MCF 10A (cell line): ENCODE results near the gene ANO7. TPM values are rescaled to one million over a fixed set of nuclear protein-coding genes. Genes with fewer than 3 reads are reported as not detected.

Experiments
- BruUV-seq: library from RNA; stranded (reverse); fragments of 400-500 nt; replicated peaks from 2 replicates; lab custom pipeline; 2021; lab: Mats Ljungman, UMichigan
- CTCF ChIA-PET: fragments of 300-600 bp; sonication (Branson Sonifier 250); formaldehyde crosslinking; extraction: SDS; loops from one replicate; lab custom pipeline; 2021; ENCODE audit warnings: antibody characterized with exemption, inconsistent platforms; lab: Yijun Ruan, JAX
- POLR2A ChIA-PET: fragments of 300-600, 350-650 bp; sonication (Branson Sonifier 250); formaldehyde crosslinking; extraction: SDS; loops from one replicate; lab custom pipeline; 2020; ENCODE audit warnings: antibody characterized with exemption, inconsistent platforms; lab: Yijun Ruan, JAX
- DNase-seq: peaks from one replicate; pipeline ENCODE4 v3.0.0-alpha.2; 2018; ENCODE audit not compliant: unreplicated experiment
- H3K27ac Mint-ChIP-seq: one replicate; pipeline ENCODE4 v1.8.0; 2022; ENCODE audit warnings: mild to moderate bottlenecking, low read depth, mixed read lengths; ENCODE audit not compliant: unreplicated experiment
- H3K27me3 Mint-ChIP-seq: one replicate; pipeline ENCODE4 v1.8.0; 2022; ENCODE audit warnings: mixed read lengths; ENCODE audit not compliant: insufficient read depth, unreplicated experiment
- H3K36me3 Mint-ChIP-seq: one replicate; pipeline ENCODE4 v1.8.0; 2022; ENCODE audit warnings: mild to moderate bottlenecking, moderate library complexity, mixed read lengths; ENCODE audit not compliant: insufficient read depth, unreplicated experiment
- H3K4me1 Mint-ChIP-seq: one replicate; pipeline ENCODE4 v1.8.0; 2022; ENCODE audit warnings: mixed read lengths; ENCODE audit not compliant: insufficient read depth, unreplicated experiment
- H3K4me3 Mint-ChIP-seq: one replicate; pipeline ENCODE4 v1.8.0; 2022; ENCODE audit warnings: mild to moderate bottlenecking, moderate library complexity, mixed read lengths; ENCODE audit not compliant: unreplicated experiment
- H3K9me3 Mint-ChIP-seq: one replicate; pipeline ENCODE4 v1.8.0; 2022; ENCODE audit warnings: mixed read lengths; ENCODE audit not compliant: unreplicated experiment
- intact Hi-C: fragments of 100-400 bp; cut with micrococcal nuclease; formaldehyde crosslinking; loops from 2 replicates; pipeline ENCODE4 v1.14.1; 2022
- total RNA-seq: library from RNA; stranded (reverse); gene quantifications from 2 replicates; pipeline ENCODE4 v1.2.3, GENCODE V29; 2022
- TF ChIP-seq, protein P1 (sequence below): fragments of 200-600 bp; IDR thresholded peaks from one replicate; pipeline ENCODE4 v1.8.0; 2022; ENCODE audit warnings: antibody characterized with exemption, mild to moderate bottlenecking; ENCODE audit not compliant: unreplicated experiment

ANO7 gene
- total RNA-seq, 1 experiment from 2014 or later, result 0.14 TPM

- ChIA-PET CTCF (interaction anchor here (0.7 kb wide), 1 partner anchor 589 kb away, joined by 3 read pairs; no protein-coding TSS in a partner anchor), POLR2A (interaction anchor here (0.6 kb wide), 1 partner anchor 131 kb away, joined by 3 read pairs; no protein-coding TSS in a partner anchor)
- intact Hi-C loops, result no loop called here
- Mint-ChIP-seq H3K4me3 (no peak overlapping the region), H3K9me3 (no peaks in the 10 kb centered on the region), H3K27me3 (no peaks in the 10 kb centered on the region), H3K36me3 (no peaks in the 10 kb centered on the region), H3K4me1 (no peaks in the 10 kb centered on the region), H3K27ac (no peak overlapping the region)
- no peak for DNase-seq
- no TSS peak for BruUV-seq
- TF ChIP-seq, protein P1, sequence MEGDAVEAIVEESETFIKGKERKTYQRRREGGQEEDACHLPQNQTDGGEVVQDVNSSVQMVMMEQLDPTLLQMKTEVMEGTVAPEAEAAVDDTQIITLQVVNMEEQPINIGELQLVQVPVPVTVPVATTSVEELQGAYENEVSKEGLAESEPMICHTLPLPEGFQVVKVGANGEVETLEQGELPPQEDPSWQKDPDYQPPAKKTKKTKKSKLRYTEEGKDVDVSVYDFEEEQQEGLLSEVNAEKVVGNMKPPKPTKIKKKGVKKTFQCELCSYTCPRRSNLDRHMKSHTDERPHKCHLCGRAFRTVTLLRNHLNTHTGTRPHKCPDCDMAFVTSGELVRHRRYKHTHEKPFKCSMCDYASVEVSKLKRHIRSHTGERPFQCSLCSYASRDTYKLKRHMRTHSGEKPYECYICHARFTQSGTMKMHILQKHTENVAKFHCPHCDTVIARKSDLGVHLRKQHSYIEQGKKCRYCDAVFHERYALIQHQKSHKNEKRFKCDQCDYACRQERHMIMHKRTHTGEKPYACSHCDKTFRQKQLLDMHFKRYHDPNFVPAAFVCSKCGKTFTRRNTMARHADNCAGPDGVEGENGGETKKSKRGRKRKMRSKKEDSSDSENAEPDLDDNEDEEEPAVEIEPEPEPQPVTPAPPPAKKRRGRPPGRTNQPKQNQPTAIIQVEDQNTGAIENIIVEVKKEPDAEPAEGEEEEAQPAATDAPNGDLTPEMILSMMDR, result no peak
Measured at GRCh38 chr2:241198381-241199279, 10.2 kb downstream of the ANO7 start.

GRCh38 chr2:241199286-241199685, 10.8 kb downstream of the ANO7 start:
- no peaks in the 10 kb centered on the region for H3K9me3 Mint-ChIP-seq
- intact Hi-C loops, result no loop called here
- no peaks in the 10 kb centered on the region for H3K4me1 Mint-ChIP-seq
- POLR2A ChIA-PET, result no interaction called here
- H3K36me3 Mint-ChIP-seq, result no peaks in the 10 kb centered on the region
- no peaks in the 10 kb centered on the region for H3K27me3 Mint-ChIP-seq
- TF ChIP-seq, protein P1, result no peak
- no TSS peak for BruUV-seq
- H3K4me3 Mint-ChIP-seq, result no peak overlapping the region
- no peak overlapping the region for H3K27ac Mint-ChIP-seq
- no peak for DNase-seq
- CTCF ChIA-PET, result interaction anchor here (0.7 kb wide), 1 partner anchor 589 kb away, joined by 3 read pairs; no protein-coding TSS in a partner anchor

DNA sequence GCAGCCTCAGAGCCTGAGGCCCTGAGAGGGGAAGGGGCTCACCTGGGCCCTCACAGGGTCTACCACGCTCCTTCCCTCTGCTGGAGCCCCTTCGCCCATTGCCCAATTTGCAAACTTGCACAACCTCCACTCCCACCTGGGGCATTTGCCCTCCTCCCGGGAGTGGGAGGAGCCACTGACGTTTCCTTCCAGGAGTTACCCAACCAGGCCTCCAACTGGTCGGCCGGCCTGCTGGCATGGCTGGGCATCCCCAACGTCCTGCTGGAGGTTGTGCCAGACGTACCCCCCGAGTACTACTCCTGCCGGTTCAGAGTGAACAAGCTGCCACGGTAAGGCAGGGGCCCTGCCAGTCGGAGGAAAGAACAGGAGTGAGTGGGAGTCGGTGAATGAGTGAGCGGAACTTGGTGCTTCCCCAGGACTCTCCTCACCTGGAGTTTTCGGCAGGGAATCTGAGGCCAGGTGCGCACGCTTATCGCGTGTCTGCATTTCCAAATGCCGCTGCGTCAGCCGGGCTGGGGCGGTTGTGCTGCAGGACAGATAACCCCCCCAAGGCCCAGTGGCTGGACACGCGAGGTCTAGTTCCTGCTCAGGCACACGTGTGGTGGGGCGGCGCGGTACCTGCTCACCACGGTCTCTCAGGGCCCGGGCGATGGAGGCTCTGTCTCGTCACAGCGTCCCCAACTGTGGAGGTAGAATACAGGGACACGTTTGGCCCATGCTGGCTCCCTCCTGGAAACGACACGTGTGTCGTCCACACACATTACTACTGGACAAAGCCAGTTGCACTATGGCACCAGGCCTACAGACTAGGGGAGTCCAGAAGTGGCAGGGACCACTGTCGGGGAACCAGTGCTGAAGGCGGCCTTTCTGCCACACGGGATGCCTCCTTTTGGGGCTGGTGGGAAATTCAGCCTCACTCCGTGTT, 11.7 kb downstream of the ANO7 start:
- H3K27me3 Mint-ChIP-seq, result no peaks in the 10 kb centered on the region
- TF ChIP-seq, protein P1, result no peak
- no peaks in the 10 kb centered on the region for H3K36me3 Mint-ChIP-seq
- H3K27ac Mint-ChIP-seq, result no peak overlapping the region
- ChIA-PET CTCF (no interaction called here), POLR2A (interaction anchor here (0.6 kb wide), 1 partner anchor 280 kb away, joined by 3 read pairs; no protein-coding TSS in a partner anchor)
- DNase-seq, result no peak
- intact Hi-C loops, result no loop called here
- BruUV-seq, result no TSS peak
- no peaks in the 10 kb centered on the region for H3K9me3 Mint-ChIP-seq
- H3K4me1 Mint-ChIP-seq, result no peaks in the 10 kb centered on the region
- H3K4me3 Mint-ChIP-seq, result no peak overlapping the region
